Fibroblast of lung (primary cell): Measurements from ENCODE around the gene GNG7. TPM values are rescaled to one million over a fixed set of nuclear protein-coding genes. Genes with fewer than 3 reads are reported as not detected.
"Not testable (repeated sequence)": the region's sequence is repeated elsewhere in the genome, so short reads cannot be mapped to it uniquely, and the experiment has no call there.

Experiments
- DNase-seq, 2 donors: peaks; one replicate each; pipeline versions ENCODE4 v3.0.0 to v3.0.0-alpha.2; 2010; ENCODE audit warnings: low read depth in 2 of 2
- H2AFZ ChIP-seq: 2 replicates; pipeline ENCODE4 v1.5.1; 2012; ENCODE audit warnings: low read length, control low read depth, inconsistent platforms
- H3K27ac ChIP-seq: 2 replicates; pipeline ENCODE4 v1.5.1; 2011; ENCODE audit warnings: low read length, control low read depth; ENCODE audit not compliant: insufficient read depth
- H3K27me3 ChIP-seq: 2 replicates; pipeline ENCODE4 v1.5.1; 2011; ENCODE audit warnings: mild to moderate bottlenecking, low read length; ENCODE audit not compliant: control insufficient read depth, insufficient read depth
- H3K36me3 ChIP-seq: 2 replicates; pipeline ENCODE4 v1.5.1; 2011; ENCODE audit warnings: low read length; ENCODE audit not compliant: control insufficient read depth, insufficient read depth
- H3K4me1 ChIP-seq: 2 replicates; pipeline ENCODE4 v1.5.1; 2011; ENCODE audit warnings: low read length; ENCODE audit not compliant: control insufficient read depth, insufficient read depth; ENCODE audit errors: extremely low read depth
- H3K4me2 ChIP-seq: 2 replicates; pipeline ENCODE4 v1.5.1; 2011; ENCODE audit warnings: low read length, control low read depth; ENCODE audit not compliant: insufficient read depth; ENCODE audit errors: extremely low read depth
- H3K4me3 ChIP-seq, 4 experiments: fragments of 200-600 bp in 1 of 4; sonication (generic) in 1 of 4; replicated peaks in 1 of 4; 2 replicates each; pipeline ENCODE4 v1.5.1; 2011 to 2016; ENCODE audit warnings: low read length in 4 of 4, low read depth in 3 of 4, mild to moderate bottlenecking in 3 of 4, control low read depth in 2 of 4, inconsistent platforms in 1 of 4, mixed read lengths in 1 of 4; ENCODE audit not compliant: insufficient read depth in 1 of 4; ENCODE audit errors: control extremely low read depth in 1 of 4
- H3K79me2 ChIP-seq: 2 replicates; pipeline ENCODE4 v1.5.1; 2012; ENCODE audit warnings: mild to moderate bottlenecking, low read length, inconsistent platforms; ENCODE audit not compliant: control insufficient read depth, insufficient read depth
- H3K9ac ChIP-seq: 2 replicates; pipeline ENCODE4 v1.5.1; 2011; ENCODE audit warnings: mild to moderate bottlenecking, low read length, control low read depth; ENCODE audit not compliant: insufficient read depth
- H3K9me3 ChIP-seq: 2 replicates; pipeline ENCODE4 v1.5.1; 2012; ENCODE audit warnings: low read depth, low read length; ENCODE audit not compliant: control insufficient read depth, insufficient read depth
- H4K20me1 ChIP-seq: 2 replicates; pipeline ENCODE4 v1.5.1; 2011; ENCODE audit warnings: low read length; ENCODE audit not compliant: control insufficient read depth, insufficient read depth; ENCODE audit errors: extremely low read depth
- CTCF ChIP-seq, 2 donors: IDR thresholded peaks in 1 of 2; conservative IDR thresholded peaks in 1 of 2; 1 replicate in 1 of 2; 2 replicates in 1 of 2; pipeline ENCODE4 v1.5.1; 2011 to 2012; ENCODE audit warnings: low read length in 2 of 2, control low read depth in 1 of 2, inconsistent platforms in 1 of 2, low read depth in 1 of 2, mild to moderate bottlenecking in 1 of 2
- EZH2 ChIP-seq: IDR thresholded peaks from 2 replicates; pipeline ENCODE4 v1.5.1; 2012; ENCODE audit warnings: low read length, control low read depth, mild to moderate bottlenecking; ENCODE audit errors: missing control alignments
- polyA plus RNA-seq, 2 donors: library from polyadenylated mRNA; depleted of rRNA in 1 of 2; stranded (reverse) in 1 of 2; unstranded in 1 of 2; fragments of >200 nt; gene quantifications; 2 replicates each; pipeline ENCODE4 v1.2.1, GENCODE V29; 2011 to 2012; ENCODE audit warnings: missing spikeins in 1 of 2
- total RNA-seq: library from RNA; depleted of rRNA; stranded (reverse); fragments of >200 nt; gene quantifications from 2 replicates; pipeline ENCODE4 v1.2.1, GENCODE V29; 2014

GNG7 gene
- total and polyA plus RNA-seq, 2 donors (not counting 1 experiment from before 2014, with no cell fraction given) = 0.27 to 0.83 TPM

- peaks cover 15% of the 10 kb centered on the region for H3K4me1 ChIP-seq
- H3K4me3 ChIP-seq = peak overlapping the region; percentile 54 to 68 (median 58)
- H3K9me3 ChIP-seq = no peaks in the 10 kb centered on the region
- peak overlapping the region; percentile 82 for H3K27ac ChIP-seq
- peak overlapping the region; percentile 67 for H3K9ac ChIP-seq
- no peaks in the 10 kb centered on the region for H3K79me2 ChIP-seq
- TF ChIP-seq EZH2 = no peak
- no peak for TF ChIP-seq CTCF (conservative IDR thresholded peaks at IDR 0.05 in 1 of 2, IDR thresholded peaks at IDR 0.05 in 1 of 2; ENCODE audit: low read depth in 1 of 2, low read length in 2 of 2)
- H3K4me2 ChIP-seq = peak overlapping the region; percentile 84
- H3K36me3 ChIP-seq = no peaks in the 10 kb centered on the region
- H3K27me3 ChIP-seq = no peaks in the 10 kb centered on the region
- peak; percentile 77 to 82 for DNase-seq
- peak overlapping the region; percentile 43 for H2AFZ ChIP-seq
- H4K20me1 ChIP-seq = no peaks in the 10 kb centered on the region
Observed at GRCh38 chr19:2494447-2495129, 207.9 kb downstream of the GNG7 start.

- no peaks in the 10 kb centered on the region for H3K79me2 ChIP-seq
- H3K27me3 ChIP-seq = no peaks in the 10 kb centered on the region
- H3K9ac ChIP-seq = peak overlapping the region; percentile 16
- H4K20me1 ChIP-seq = no peaks in the 10 kb centered on the region
- peaks cover 18% of the 10 kb centered on the region for H3K4me1 ChIP-seq
- H3K27ac ChIP-seq = peak overlapping the region; percentile 82
- peak overlapping the region; percentile 84 for H3K4me2 ChIP-seq
- peak; percentile 38 to 87 for DNase-seq
- no peaks in the 10 kb centered on the region for H3K36me3 ChIP-seq
- H2AFZ ChIP-seq = peak overlapping the region; percentile 43
- H3K9me3 ChIP-seq = no peaks in the 10 kb centered on the region
- H3K4me3 ChIP-seq = peak overlapping the region; percentile 54 to 68 (median 56)
- TF ChIP-seq CTCF (conservative IDR thresholded peaks at IDR 0.05 in 1 of 2, IDR thresholded peaks at IDR 0.05 in 1 of 2; ENCODE audit: low read depth in 1 of 2, low read length in 2 of 2) (no peak), EZH2 (no peak)
Observed at GRCh38 chr19:2494084-2494446, 208.4 kb downstream of the GNG7 start.

GRCh38 chr19:2493448-2493847 lies 209.0 kb downstream of the GNG7 start:
- H3K4me2 ChIP-seq, H3K9ac ChIP-seq, H2AFZ ChIP-seq, H3K9me3 ChIP-seq, H3K36me3 ChIP-seq, H3K79me2 ChIP-seq, DNase-seq, H4K20me1 ChIP-seq, H3K27me3 ChIP-seq, H3K27ac ChIP-seq, H3K4me3 ChIP-seq: not testable (repeated sequence)
- peaks cover 20% of the 10 kb centered on the region for H3K4me1 ChIP-seq
